DOHH2 (cell line): ENCODE measurements around the gene LSM2.

Experiments
- EZH2phosphoT487 ChIP-seq: fragments of 200-600 bp; sonication (generic); IDR thresholded peaks from 2 replicates; pipeline ENCODE4 v1.6.1; 2017; ENCODE audit warnings: borderline replicate concordance, mild to moderate bottlenecking, antibody characterized with exemption, low read length, moderate library complexity, mixed read lengths
- TF ChIP-seq, protein P1 (sequence below): fragments of 200-600 bp; sonication (generic); IDR thresholded peaks from one replicate; pipeline ENCODE4 v1.5.1; 2014; ENCODE audit warnings: antibody characterized with exemption, mild to moderate bottlenecking, low read depth, low read length; ENCODE audit not compliant: poor library complexity, severe bottlenecking

DNA sequence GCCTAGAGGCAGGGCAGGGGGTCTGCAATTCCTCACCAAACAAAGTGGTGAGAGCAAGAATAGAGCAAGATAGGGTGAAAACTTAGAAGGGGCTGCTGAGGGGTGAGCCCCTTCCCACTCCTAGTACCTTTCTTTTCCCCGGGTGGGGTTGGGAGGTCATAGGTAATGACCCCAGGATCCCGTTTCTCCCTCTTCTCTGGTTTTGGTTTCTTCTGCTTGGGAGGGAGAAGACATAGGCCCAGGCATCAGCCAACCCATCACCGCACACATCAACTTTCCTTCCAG lies 14.7 kb downstream of the LSM2 start:
- TF ChIP-seq, protein P1, sequence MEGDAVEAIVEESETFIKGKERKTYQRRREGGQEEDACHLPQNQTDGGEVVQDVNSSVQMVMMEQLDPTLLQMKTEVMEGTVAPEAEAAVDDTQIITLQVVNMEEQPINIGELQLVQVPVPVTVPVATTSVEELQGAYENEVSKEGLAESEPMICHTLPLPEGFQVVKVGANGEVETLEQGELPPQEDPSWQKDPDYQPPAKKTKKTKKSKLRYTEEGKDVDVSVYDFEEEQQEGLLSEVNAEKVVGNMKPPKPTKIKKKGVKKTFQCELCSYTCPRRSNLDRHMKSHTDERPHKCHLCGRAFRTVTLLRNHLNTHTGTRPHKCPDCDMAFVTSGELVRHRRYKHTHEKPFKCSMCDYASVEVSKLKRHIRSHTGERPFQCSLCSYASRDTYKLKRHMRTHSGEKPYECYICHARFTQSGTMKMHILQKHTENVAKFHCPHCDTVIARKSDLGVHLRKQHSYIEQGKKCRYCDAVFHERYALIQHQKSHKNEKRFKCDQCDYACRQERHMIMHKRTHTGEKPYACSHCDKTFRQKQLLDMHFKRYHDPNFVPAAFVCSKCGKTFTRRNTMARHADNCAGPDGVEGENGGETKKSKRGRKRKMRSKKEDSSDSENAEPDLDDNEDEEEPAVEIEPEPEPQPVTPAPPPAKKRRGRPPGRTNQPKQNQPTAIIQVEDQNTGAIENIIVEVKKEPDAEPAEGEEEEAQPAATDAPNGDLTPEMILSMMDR = no peak
- TF ChIP-seq EZH2phosphoT487 = no peak
